ENCODE measurements around the gene KRTAP27-1. TPM values are rescaled to one million over a fixed set of nuclear protein-coding genes. Genes with fewer than 3 reads are reported as not detected.

Gene KRTAP27-1
- total and polyA plus RNA-seq, 2 of the 8 experiments (the other 6 are each of a cell fraction or from before 2014, with no cell fraction given), result not detected

DNA sequence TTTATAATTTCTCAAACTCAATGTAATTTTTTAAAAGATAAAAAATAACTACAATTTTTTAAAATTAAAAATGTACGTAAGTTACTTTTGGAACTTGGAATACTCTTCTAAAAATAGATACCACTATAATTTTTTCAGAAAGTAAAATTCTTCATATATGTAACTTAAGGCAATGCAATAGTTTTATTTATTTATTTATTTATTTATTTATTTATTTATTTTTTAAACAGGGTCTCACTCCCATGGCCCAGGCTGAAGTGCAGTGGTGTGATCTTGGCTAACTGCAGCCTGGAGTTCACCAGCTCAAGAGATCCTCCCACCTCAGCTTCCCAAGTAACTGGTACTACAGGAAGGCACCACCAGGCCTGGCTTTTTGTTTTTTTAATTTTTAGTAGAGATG lies 14.0 kb upstream of the KRTAP27-1 start:
- 90% methylated on average over 1 of the region's 1 CpG; no CpG with 5 or more reads in 1 of the 2 experiments for WGBS, 2 experiments (ENCODE audit: extremely low coverage in 1 of 2, insufficient coverage in 1 of 2, insufficient read length in 1 of 2, insufficient replicate concordance in 2 of 2, low coverage in 1 of 2, low lambda C conversion rate in 2 of 2, missing lambda C conversion rate in 1 of 2)
- no peak overlapping the region for H2AFZ ChIP-seq (ENCODE audit: low read length)
- H3K23me2 ChIP-seq (ENCODE audit: low read depth, low read length), result no peaks in the 10 kb centered on the region
- H3K9me3 ChIP-seq (ENCODE audit: insufficient read depth in 2 of 2, low read depth in 1 of 2, low read length in 1 of 2), result no peaks in the 10 kb centered on the region
- no peak overlapping the region for H3K56ac ChIP-seq (replicated peaks; ENCODE audit: insufficient read length, low read depth, low read length)
- no peak overlapping the region for H3K4ac ChIP-seq (replicated peaks; ENCODE audit: insufficient read length, low read depth, low read length)
- no peak overlapping the region for H2BK5ac ChIP-seq (ENCODE audit: low read depth, low read length)
- no peak overlapping the region for H2BK20ac ChIP-seq (ENCODE audit: low read length)
- no peak overlapping the region for H4K5ac ChIP-seq (ENCODE audit: insufficient read length, low read depth, low read length)
- H3K36me3 ChIP-seq (ENCODE audit: control insufficient read depth in 2 of 4, insufficient read depth in 4 of 4, low read length in 3 of 4), result no peaks in the 10 kb centered on the region
- H3K4me3 ChIP-seq (ENCODE audit: extremely low read depth in 1 of 4, insufficient read depth in 2 of 4, low read depth in 3 of 4, low read length in 4 of 4), result no peak overlapping the region
- FAIRE-seq (no peak), DNase-seq (ENCODE audit: low read depth in 1 of 2, low spot score in 2 of 2) (no peak)
- no peaks in the 10 kb centered on the region for H3K79me1 ChIP-seq (ENCODE audit: low read depth, low read length)
- H3K4me1 ChIP-seq (replicated peaks in 1 of 4; ENCODE audit: control insufficient read depth in 3 of 4, insufficient read depth in 4 of 4, low read length in 3 of 4), result peaks cover 0 to 2% (median 0%) of the 10 kb centered on the region in 4 experiments; a peak in 2 of 7 replicates
- CTCF ChIA-PET (ENCODE audit: partially characterized antibody), result interaction anchor here (0.9 to 1.3 kb wide), 3 partner anchors 9 to 26 kb away, joined by 3 read pairs; no protein-coding TSS in a partner anchor
- no peak overlapping the region for H2BK12ac ChIP-seq (ENCODE audit: low read depth, low read length)
- H3K27me3 ChIP-seq (replicated peaks in 1 of 4; ENCODE audit: control insufficient read depth in 3 of 4, extremely low read depth in 1 of 4, insufficient read depth in 3 of 4, low read length in 3 of 4), result no peaks in the 10 kb centered on the region
- no peak overlapping the region for H4K91ac ChIP-seq (replicated peaks; ENCODE audit: insufficient read length, low read length)
- H2BK15ac ChIP-seq (ENCODE audit: low read length), result no peak overlapping the region
- H3K27ac ChIP-seq (ENCODE audit: low read depth, low read length), result no peak overlapping the region
- no peak overlapping the region for H2AK5ac ChIP-seq (ENCODE audit: low read depth, low read length)
- H3K4me2 ChIP-seq (ENCODE audit: insufficient read depth in 1 of 2, low read depth in 2 of 2, low read length in 2 of 2), result no peak overlapping the region
- H4K8ac ChIP-seq (ENCODE audit: extremely low read depth, insufficient read depth, low read length), result no peak overlapping the region
- H3K18ac ChIP-seq (ENCODE audit: extremely low read depth, low read length), result no peak overlapping the region
- H3K14ac ChIP-seq (ENCODE audit: insufficient read length), result no peak overlapping the region
- H3K79me2 ChIP-seq (ENCODE audit: control insufficient read depth in 1 of 2, insufficient read depth in 2 of 2, low read length in 2 of 2), result no peaks in the 10 kb centered on the region
- no peak overlapping the region for H3K9ac ChIP-seq (replicated peaks in 1 of 4; ENCODE audit: extremely low read depth in 1 of 4, low read depth in 3 of 4, low read length in 3 of 4)
- H3K23ac ChIP-seq (ENCODE audit: insufficient read length), result no peak overlapping the region
- POLR2A ChIA-PET (ENCODE audit: partially characterized antibody), result no interaction called here
- H2BK120ac ChIP-seq (replicated peaks; ENCODE audit: low read depth, low read length), result no peak overlapping the region
- H4K20me1 ChIP-seq (replicated peaks in 1 of 2; ENCODE audit: control insufficient read depth in 1 of 2, insufficient read depth in 2 of 2, low read length in 2 of 2), result no peaks in the 10 kb centered on the region
- TF ChIP-seq NRF1 (IDR thresholded peaks at IDR 0.05; ENCODE audit: low read depth, low read length) (no peak), SIN3A (conservative IDR thresholded peaks at IDR 0.05 in 1 of 2, IDR thresholded peaks at IDR 0.05 in 1 of 2; ENCODE audit: low read depth in 1 of 2, low read length in 2 of 2) (no peak), HDAC2 (IDR thresholded peaks at IDR 0.05; ENCODE audit: borderline replicate concordance in 1 of 2, low read depth in 2 of 2, low read length in 2 of 2) (no peak), SIX5 (IDR thresholded peaks at IDR 0.05; ENCODE audit: low read depth, low read length) (no peak), KDM5A (IDR thresholded peaks at IDR 0.05; ENCODE audit: low read length) (no peak), BRCA1 (IDR thresholded peaks at IDR 0.05; ENCODE audit: low read depth, low read length) (no peak), KDM1A (IDR thresholded peaks at IDR 0.05; ENCODE audit: borderline replicate concordance, low read length) (no peak), BACH1 (IDR thresholded peaks at IDR 0.05; ENCODE audit: low read length) (no peak), CBX5 (IDR thresholded peaks at IDR 0.05; ENCODE audit: low read depth, low read length) (no peak), SIRT6 (IDR thresholded peaks at IDR 0.05; ENCODE audit: low read length) (no peak)

All from H1 (cell line).